Neural cell (in vitro differentiated cells): ENCODE measurements around the gene EFCAB6. TPM values are rescaled to one million over a fixed set of nuclear protein-coding genes. Genes with fewer than 3 reads are reported as not detected.

Source experiments
- H2AFZ ChIP-seq: fragments of 200-600, 300-800 bp; sonication (generic), shearing (Covaris generic); 2 replicates; pipeline ENCODE4 v1.6.0; 2014; ENCODE audit warnings: low read depth, mild to moderate bottlenecking, antibody characterized with exemption, low read length, moderate library complexity
- H3F3A ChIP-seq: fragments of 200-600 bp; shearing (Covaris generic); 2 replicates; pipeline ENCODE4 v1.6.1; 2016; ENCODE audit warnings: mild to moderate bottlenecking, moderate library complexity, mixed read lengths, antibody characterized with exemption, low read length; ENCODE audit not compliant: insufficient read depth, poor library complexity, severe bottlenecking
- H3K27ac ChIP-seq: fragments of 200-600, 300-800 bp; sonication (generic), shearing (Covaris generic); 2 replicates; pipeline ENCODE4 v1.5.1; 2014; ENCODE audit warnings: mild to moderate bottlenecking, low read length, moderate library complexity
- H3K27me3 ChIP-seq: fragments of 300-800, 200-600 bp; sonication (generic), shearing (Covaris generic); 2 replicates; pipeline ENCODE4 v1.6.0; 2014; ENCODE audit warnings: mild to moderate bottlenecking, low read depth, low read length, moderate library complexity; ENCODE audit not compliant: insufficient read depth
- H3K36me3 ChIP-seq: fragments of 300-800, 200-600 bp; sonication (generic), shearing (Covaris generic); 2 replicates; pipeline ENCODE4 v1.5.1; 2014; ENCODE audit warnings: mild to moderate bottlenecking, antibody characterized with exemption, low read length, moderate library complexity; ENCODE audit not compliant: insufficient read depth
- H3K4me2 ChIP-seq: fragments of 300-800, 200-600 bp; sonication (generic), shearing (Covaris generic); 2 replicates; pipeline ENCODE4 v1.6.0; 2014; ENCODE audit warnings: mild to moderate bottlenecking, low read length
- H3K4me3 ChIP-seq: fragments of 300-800, 200-600 bp; sonication (generic), shearing (Covaris generic); 2 replicates; pipeline ENCODE4 v1.5.1; 2014; ENCODE audit warnings: mild to moderate bottlenecking, low read length, moderate library complexity
- H3K79me2 ChIP-seq: fragments of 200-600 bp; shearing (Covaris generic); replicated peaks from 2 replicates; pipeline ENCODE4 v1.6.0; 2014; ENCODE audit warnings: mild to moderate bottlenecking, low read length, moderate library complexity; ENCODE audit not compliant: insufficient read depth
- H3K9ac ChIP-seq: fragments of 300-800, 200-600 bp; sonication (generic), shearing (Covaris generic); 2 replicates; pipeline ENCODE4 v1.6.1; 2016; ENCODE audit warnings: mild to moderate bottlenecking, low read length, mixed read lengths
- H3K9me2 ChIP-seq: fragments of 200-600 bp; shearing (Covaris generic); 2 replicates; pipeline ENCODE4 v1.6.1; 2016; ENCODE audit warnings: mild to moderate bottlenecking, low read length, mixed read lengths; ENCODE audit not compliant: insufficient read depth
- H3K9me3 ChIP-seq: fragments of 200-600, 300-800 bp; sonication (generic), shearing (Covaris generic); 2 replicates; pipeline ENCODE4 v1.6.1; 2016; ENCODE audit warnings: mild to moderate bottlenecking, mixed run types, low read length, moderate library complexity, mixed read lengths
- H4K20me1 ChIP-seq: fragments of 200-600 bp; shearing (Covaris generic); 2 replicates; pipeline ENCODE4 v1.6.1; 2016; ENCODE audit warnings: mild to moderate bottlenecking, mixed run types; ENCODE audit not compliant: insufficient read depth
- EP300 ChIP-seq: fragments of 450-650 bp; conservative IDR thresholded peaks from 2 replicates; pipeline ENCODE4 v1.6.1; 2014; ENCODE audit warnings: antibody characterized with exemption, mild to moderate bottlenecking, moderate library complexity; ENCODE audit not compliant: poor library complexity, severe bottlenecking
- EZH2 ChIP-seq: fragments of 200-600, 300-800 bp; shearing (Covaris generic), sonication (generic); IDR thresholded peaks from 2 replicates; pipeline ENCODE4 v1.6.1; 2014; ENCODE audit warnings: antibody characterized with exemption, low read length, borderline replicate concordance, mild to moderate bottlenecking; ENCODE audit not compliant: insufficient read depth, poor library complexity, severe bottlenecking
- MXI1 ChIP-seq: fragments of 450-650 bp; conservative IDR thresholded peaks from 2 replicates; pipeline ENCODE4 v1.6.1; 2014; ENCODE audit warnings: antibody characterized with exemption, mild to moderate bottlenecking; ENCODE audit not compliant: poor library complexity, severe bottlenecking
- POLR2AphosphoS5 ChIP-seq: IDR thresholded peaks from 2 replicates; pipeline ENCODE4 v1.6.1; 2012
- RAD21 ChIP-seq: fragments of 450-650 bp; conservative IDR thresholded peaks from 2 replicates; pipeline ENCODE4 v1.6.1; 2014; ENCODE audit warnings: antibody characterized with exemption, mild to moderate bottlenecking, moderate library complexity
- REST ChIP-seq: IDR thresholded peaks from 2 replicates; pipeline ENCODE4 v1.6.1; 2012; ENCODE audit warnings: borderline replicate concordance
- SMC3 ChIP-seq: fragments of 450-650 bp; conservative IDR thresholded peaks from 2 replicates; pipeline ENCODE4 v1.6.1; 2014; ENCODE audit warnings: antibody characterized with exemption, mild to moderate bottlenecking, moderate library complexity; ENCODE audit not compliant: poor library complexity
- TAF1 ChIP-seq: IDR thresholded peaks from 2 replicates; pipeline ENCODE4 v1.6.1; 2012; ENCODE audit warnings: low read depth
- polyA plus RNA-seq: library from polyadenylated mRNA; depleted of rRNA; stranded (reverse); fragments of >200 nt; gene quantifications from 2 replicates; pipeline ENCODE4 v1.2.3, GENCODE V29; 2014
- TF ChIP-seq, protein P1 (sequence below): fragments of 450-650 bp; IDR thresholded peaks from 2 replicates; pipeline ENCODE4 v1.5.1; 2014; ENCODE audit warnings: antibody characterized with exemption, mild to moderate bottlenecking, moderate library complexity; ENCODE audit not compliant: poor library complexity, severe bottlenecking

Gene EFCAB6
- polyA plus RNA-seq, 1 donor from 2014 or later: 1.4 TPM

DNA sequence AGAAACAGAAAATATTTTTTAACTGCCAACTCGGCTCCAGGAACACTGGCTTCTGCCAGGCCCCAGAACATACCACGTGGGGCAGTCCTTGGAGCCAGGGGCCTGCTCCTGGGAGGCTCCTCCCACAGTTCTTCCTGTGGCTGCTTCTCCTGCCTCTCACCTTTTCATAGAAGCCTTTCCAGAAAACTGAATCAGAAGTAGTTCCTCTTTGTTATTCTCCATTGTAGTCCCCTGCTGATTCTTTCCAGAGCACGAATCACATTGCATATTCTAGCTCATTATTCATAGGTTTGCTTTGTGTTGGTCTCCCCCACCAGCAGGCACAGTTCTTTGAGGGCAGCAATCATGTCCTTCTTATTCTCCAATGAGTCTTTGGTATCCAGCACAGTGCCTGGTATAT is 106.0 kb downstream of the EFCAB6 start:
- no peaks in the 10 kb centered on the region for H3K9me3 ChIP-seq
- H3K9ac ChIP-seq: no peak overlapping the region
- H2AFZ ChIP-seq: no peak overlapping the region
- no peaks in the 10 kb centered on the region for H3F3A ChIP-seq
- H4K20me1 ChIP-seq: no peaks in the 10 kb centered on the region
- no peak overlapping the region for H3K27ac ChIP-seq
- H3K27me3 ChIP-seq: no peaks in the 10 kb centered on the region
- no peak for TF ChIP-seq EZH2
- no peak for TF ChIP-seq EP300
- no peak for TF ChIP-seq RAD21
- no peak for TF ChIP-seq MXI1
- TF ChIP-seq REST: no peak
- TF ChIP-seq TAF1: no peak
- TF ChIP-seq, protein P1, sequence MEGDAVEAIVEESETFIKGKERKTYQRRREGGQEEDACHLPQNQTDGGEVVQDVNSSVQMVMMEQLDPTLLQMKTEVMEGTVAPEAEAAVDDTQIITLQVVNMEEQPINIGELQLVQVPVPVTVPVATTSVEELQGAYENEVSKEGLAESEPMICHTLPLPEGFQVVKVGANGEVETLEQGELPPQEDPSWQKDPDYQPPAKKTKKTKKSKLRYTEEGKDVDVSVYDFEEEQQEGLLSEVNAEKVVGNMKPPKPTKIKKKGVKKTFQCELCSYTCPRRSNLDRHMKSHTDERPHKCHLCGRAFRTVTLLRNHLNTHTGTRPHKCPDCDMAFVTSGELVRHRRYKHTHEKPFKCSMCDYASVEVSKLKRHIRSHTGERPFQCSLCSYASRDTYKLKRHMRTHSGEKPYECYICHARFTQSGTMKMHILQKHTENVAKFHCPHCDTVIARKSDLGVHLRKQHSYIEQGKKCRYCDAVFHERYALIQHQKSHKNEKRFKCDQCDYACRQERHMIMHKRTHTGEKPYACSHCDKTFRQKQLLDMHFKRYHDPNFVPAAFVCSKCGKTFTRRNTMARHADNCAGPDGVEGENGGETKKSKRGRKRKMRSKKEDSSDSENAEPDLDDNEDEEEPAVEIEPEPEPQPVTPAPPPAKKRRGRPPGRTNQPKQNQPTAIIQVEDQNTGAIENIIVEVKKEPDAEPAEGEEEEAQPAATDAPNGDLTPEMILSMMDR: no peak
- TF ChIP-seq SMC3: no peak
- no peaks in the 10 kb centered on the region for H3K36me3 ChIP-seq
- no peak overlapping the region for H3K4me3 ChIP-seq
- no peaks in the 10 kb centered on the region for H3K9me2 ChIP-seq
- H3K79me2 ChIP-seq: no peaks in the 10 kb centered on the region
- no peak overlapping the region for H3K4me2 ChIP-seq

DNA sequence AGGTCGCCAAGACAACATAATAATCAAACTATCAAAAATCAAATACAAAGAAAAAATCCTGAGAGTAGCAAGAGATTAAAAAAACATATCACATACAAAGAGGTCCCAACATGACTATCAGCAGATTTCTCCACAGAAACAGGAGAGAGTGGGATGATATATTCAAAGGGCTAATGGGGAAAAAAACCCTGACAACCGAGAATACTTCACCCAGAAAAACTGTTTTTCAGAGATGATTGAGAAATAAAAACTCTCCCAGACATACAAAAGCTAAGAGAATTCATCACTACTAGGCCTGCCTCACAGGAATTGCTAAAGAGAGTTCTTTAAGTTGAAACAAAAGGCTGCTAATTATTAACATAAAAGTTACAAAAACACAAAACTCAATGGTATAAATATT is 108.1 kb downstream of the EFCAB6 start:
- Histone ChIP-seq H2AFZ (no peak overlapping the region), H3K79me2 (no peaks in the 10 kb centered on the region), H3K9me2 (no peaks in the 10 kb centered on the region), H3K27ac (no peak overlapping the region), H3K27me3 (no peaks in the 10 kb centered on the region), H3F3A (no peaks in the 10 kb centered on the region), H3K36me3 (no peaks in the 10 kb centered on the region), H4K20me1 (no peaks in the 10 kb centered on the region), H3K4me2 (no peak overlapping the region), H3K9me3 (peaks cover 3% of the 10 kb centered on the region), H3K9ac (no peak overlapping the region), H3K4me3 (no peak overlapping the region)
- TF ChIP-seq RAD21 (no peak), POLR2AphosphoS5 (no peak), REST (no peak), SMC3 (no peak), EP300 (no peak), EZH2 (no peak), MXI1 (no peak), TAF1 (no peak)
- TF ChIP-seq, protein P1: no peak
